MM.1S (cell line): ENCODE measurements around the gene FNDC7.

Source experiments
- DNase-seq: peaks from one replicate; pipeline ENCODE4 v3.0.0-alpha.2; 2015
- H2AFZ ChIP-seq: fragments of 300-600 bp; sonication (generic); 2 replicates; pipeline ENCODE4 v1.6.0; 2016; ENCODE audit warnings: antibody characterized with exemption, low read length
- H3F3A ChIP-seq: fragments of 300-600 bp; sonication (generic); 2 replicates; pipeline ENCODE4 v1.6.1; 2016; ENCODE audit warnings: mild to moderate bottlenecking, antibody characterized with exemption, low read length, moderate library complexity, mixed read lengths; ENCODE audit not compliant: insufficient read depth
- H3K27ac ChIP-seq: fragments of 300-600 bp; sonication (generic); 2 replicates; pipeline ENCODE4 v1.5.1; 2016; ENCODE audit warnings: mild to moderate bottlenecking, low read length
- H3K27me3 ChIP-seq: fragments of 300-600 bp; sonication (generic); replicated peaks from 2 replicates; pipeline ENCODE4 v1.6.0; 2016; ENCODE audit warnings: low read length; ENCODE audit not compliant: insufficient read depth
- H3K36me3 ChIP-seq: fragments of 300-600 bp; sonication (generic); replicated peaks from 2 replicates; pipeline ENCODE4 v1.6.1; 2016; ENCODE audit warnings: mild to moderate bottlenecking, low read length, mixed read lengths; ENCODE audit not compliant: insufficient read depth
- H3K4me1 ChIP-seq: fragments of 300-600 bp; sonication (generic); 2 replicates; pipeline ENCODE4 v1.6.1; 2016; ENCODE audit warnings: low read length, mixed read lengths
- H3K4me2 ChIP-seq: fragments of 300-600 bp; sonication (generic); 2 replicates; pipeline ENCODE4 v1.6.0; 2016; ENCODE audit warnings: low read depth, low read length
- H3K4me3 ChIP-seq: fragments of 300-600 bp; sonication (generic); 2 replicates; pipeline ENCODE4 v1.5.1; 2016; ENCODE audit warnings: low read length, mixed read lengths
- H3K79me2 ChIP-seq: fragments of 300-600 bp; sonication (generic); 2 replicates; pipeline ENCODE4 v1.6.1; 2016; ENCODE audit warnings: mixed run types, low read length, mixed read lengths
- H3K9ac ChIP-seq: fragments of 300-600 bp; sonication (generic); 2 replicates; pipeline ENCODE4 v1.6.1; 2016; ENCODE audit warnings: low read length, mixed read lengths
- H3K9me2 ChIP-seq: fragments of 300-600 bp; sonication (generic); replicated peaks from 2 replicates; pipeline ENCODE4 v1.6.1; 2016; ENCODE audit warnings: mild to moderate bottlenecking, low read length, mixed read lengths; ENCODE audit not compliant: insufficient read depth
- H3K9me3 ChIP-seq: fragments of 300-600 bp; sonication (generic); replicated peaks from 2 replicates; pipeline ENCODE4 v1.6.1; 2016; ENCODE audit warnings: mild to moderate bottlenecking, low read length, mixed read lengths; ENCODE audit not compliant: insufficient read depth
- H4K20me1 ChIP-seq: fragments of 300-600 bp; sonication (generic); 2 replicates; pipeline ENCODE4 v1.6.1; 2016; ENCODE audit warnings: mild to moderate bottlenecking, low read length, moderate library complexity, mixed read lengths; ENCODE audit not compliant: insufficient read depth
- CTCF ChIP-seq: fragments of 300-600 bp; sonication (generic); IDR thresholded peaks from 2 replicates; pipeline ENCODE4 v1.5.1; 2016; ENCODE audit warnings: antibody characterized with exemption, low read length, mixed read lengths
- EZH2 ChIP-seq: fragments of 300-600 bp; sonication (generic); optimal IDR thresholded peaks from 2 replicates; pipeline ENCODE3; 2017; ENCODE audit warnings: low read depth, mild to moderate bottlenecking, antibody characterized with exemption, low read length, mixed read lengths
- EZH2phosphoT487 ChIP-seq: fragments of 300-600 bp; sonication (generic); IDR thresholded peaks from 2 replicates; pipeline ENCODE4 v1.6.1; 2018; ENCODE audit warnings: antibody characterized with exemption, low read length

FNDC7 gene

GRCh38 chr1:108692724-108693655, 19.7 kb upstream of the FNDC7 start:
- DNase-seq = peak; percentile 64
- no peaks in the 10 kb centered on the region; the same call in 1 of the 2 replicates for H3K36me3 ChIP-seq
- H3K4me2 ChIP-seq = peak overlapping the region; percentile 57; the same call in 1 of the 2 replicates
- peak overlapping the region; percentile 90 for H3K27ac ChIP-seq
- H3F3A ChIP-seq = no peaks in the 10 kb centered on the region
- H3K9ac ChIP-seq = peak overlapping the region; percentile 87
- no peaks in the 10 kb centered on the region for H3K9me2 ChIP-seq
- peak overlapping the region; percentile 35; the same call in 1 of the 2 replicates for H2AFZ ChIP-seq
- peaks cover 16% of the 10 kb centered on the region; the same call in 1 of the 2 replicates for H4K20me1 ChIP-seq
- H3K4me3 ChIP-seq = peak overlapping the region; percentile 90
- no peaks in the 10 kb centered on the region for H3K27me3 ChIP-seq
- no peaks in the 10 kb centered on the region for H3K4me1 ChIP-seq
- peaks cover 54% of the 10 kb centered on the region for H3K79me2 ChIP-seq
- TF ChIP-seq CTCF = peak; percentile 21
- no peak for TF ChIP-seq EZH2phosphoT487
- TF ChIP-seq EZH2 = no peak
- H3K9me3 ChIP-seq = no peaks in the 10 kb centered on the region

GRCh38 chr1:108695535-108695934, 17.2 kb upstream of the FNDC7 start:
- H4K20me1 ChIP-seq = peaks cover 16% of the 10 kb centered on the region; the same call in 1 of the 2 replicates
- H3K27me3 ChIP-seq = no peaks in the 10 kb centered on the region
- H3K9me3 ChIP-seq = no peaks in the 10 kb centered on the region
- no peaks in the 10 kb centered on the region for H3F3A ChIP-seq
- no peak overlapping the region for H3K4me3 ChIP-seq
- H2AFZ ChIP-seq = no peak overlapping the region
- peaks cover 54% of the 10 kb centered on the region for H3K79me2 ChIP-seq
- no peak for DNase-seq
- no peaks in the 10 kb centered on the region for H3K9me2 ChIP-seq
- H3K36me3 ChIP-seq = peaks cover 3% of the 10 kb centered on the region; the same call in 1 of the 2 replicates
- no peaks in the 10 kb centered on the region for H3K4me1 ChIP-seq
- H3K27ac ChIP-seq = no peak overlapping the region
- H3K4me2 ChIP-seq = no peak overlapping the region
- TF ChIP-seq CTCF (no peak), EZH2phosphoT487 (no peak), EZH2 (no peak)
- H3K9ac ChIP-seq = no peak overlapping the region

- no peak for DNase-seq
- no peak overlapping the region for H3K27ac ChIP-seq
- no peak overlapping the region for H3K4me3 ChIP-seq
- H3K79me2 ChIP-seq = peaks cover 20% of the 10 kb centered on the region
- H3K36me3 ChIP-seq = peaks cover 3% of the 10 kb centered on the region; the same call in 1 of the 2 replicates
- no peaks in the 10 kb centered on the region for H3K27me3 ChIP-seq
- no peaks in the 10 kb centered on the region for H3K9me2 ChIP-seq
- H3K4me2 ChIP-seq = no peak overlapping the region
- no peaks in the 10 kb centered on the region for H3K9me3 ChIP-seq
- H2AFZ ChIP-seq = no peak overlapping the region
- no peaks in the 10 kb centered on the region for H3K4me1 ChIP-seq
- H3F3A ChIP-seq = no peaks in the 10 kb centered on the region
- H3K9ac ChIP-seq = no peak overlapping the region
- TF ChIP-seq EZH2phosphoT487 = no peak
- no peak for TF ChIP-seq EZH2
- TF ChIP-seq CTCF = no peak
- peaks cover 7% of the 10 kb centered on the region; the same call in 1 of the 2 replicates for H4K20me1 ChIP-seq
Observed at GRCh38 chr1:108699375-108700332, 13.1 kb upstream of the FNDC7 start.
